Smooth muscle cell (in vitro differentiated cells): ENCODE data around the gene C20orf96. TPM values are rescaled to one million over a fixed set of nuclear protein-coding genes. Genes with fewer than 3 reads are reported as not detected.

Source experiments
- DNase-seq: peaks from one replicate; lab custom pipeline; 2025; ENCODE audit not compliant: unreplicated experiment; lab: John Stamatoyannopoulos, UW
- H2AFZ ChIP-seq: fragments of 200-600 bp; sonication (generic); 2 replicates; pipeline ENCODE4 v1.6.0; 2016; ENCODE audit warnings: antibody characterized with exemption, low read depth, mild to moderate bottlenecking
- H3F3A ChIP-seq: fragments of 200-600 bp; sonication (generic); 2 replicates; pipeline ENCODE4 v1.6.0; 2017; ENCODE audit warnings: antibody characterized with exemption, low read depth
- H3K27ac ChIP-seq: fragments of 200-600 bp; sonication (generic); 2 replicates; pipeline ENCODE4 v1.5.1; 2016; ENCODE audit warnings: low read depth, mild to moderate bottlenecking
- H3K27me3 ChIP-seq: fragments of 200-600 bp; sonication (generic); 2 replicates; pipeline ENCODE4 v1.6.1; 2016; ENCODE audit warnings: low read depth, mild to moderate bottlenecking
- H3K36me3 ChIP-seq: fragments of 200-600 bp; sonication (generic); 2 replicates; pipeline ENCODE4 v1.5.1; 2016; ENCODE audit warnings: low read depth
- H3K4me1 ChIP-seq: fragments of 200-600 bp; sonication (generic); 2 replicates; pipeline ENCODE4 v1.5.1; 2016; ENCODE audit warnings: low read depth
- H3K4me2 ChIP-seq: fragments of 200-600 bp; sonication (generic); 2 replicates; pipeline ENCODE4 v1.6.0; 2016; ENCODE audit warnings: mild to moderate bottlenecking
- H3K4me3 ChIP-seq: fragments of 200-600 bp; sonication (generic); 2 replicates; pipeline ENCODE4 v1.5.1; 2016; ENCODE audit warnings: mild to moderate bottlenecking
- H3K79me2 ChIP-seq: fragments of 200-600 bp; sonication (generic); 2 replicates; pipeline ENCODE4 v1.6.0; 2016; ENCODE audit warnings: low read depth, mild to moderate bottlenecking
- H3K9ac ChIP-seq: fragments of 200-600 bp; sonication (generic); 2 replicates; pipeline ENCODE4 v1.6.0; 2016; ENCODE audit warnings: low read depth
- H3K9me3 ChIP-seq: fragments of 200-600 bp; sonication (generic); replicated peaks from 2 replicates; pipeline ENCODE4 v1.5.1; 2016; ENCODE audit warnings: low read depth
- H4K20me1 ChIP-seq: fragments of 200-600 bp; sonication (generic); 2 replicates; pipeline ENCODE4 v1.6.0; 2016; ENCODE audit warnings: low read depth
- CTCF ChIP-seq: fragments of 200-600 bp; sonication (generic); IDR thresholded peaks from 2 replicates; pipeline ENCODE4 v1.5.1; 2017; ENCODE audit warnings: borderline replicate concordance, mild to moderate bottlenecking, antibody characterized with exemption; ENCODE audit not compliant: insufficient read depth, poor library complexity, severe bottlenecking
- WGBS: methylation state at CpG from one replicate; pipeline ENCODE4 v1.1.7; 2016; ENCODE audit warnings: low lambda C conversion rate; 5-methylcytosine and 5-hydroxymethylcytosine counted together
- polyA plus RNA-seq: library from polyadenylated mRNA; unstranded; fragments of >200 nt; fragmentation: Nextera tagmentation; extraction: Ambion mirVana; gene quantifications from 2 replicates; pipeline ENCODE4 v1.2.1, GENCODE V29; 2016
- total RNA-seq: library from RNA; depleted of rRNA; stranded (reverse); fragments of >200 nt; gene quantifications from 2 replicates; pipeline ENCODE4 v1.2.3, GENCODE V29; 2014

The C20orf96 gene
- total and polyA plus RNA-seq, 2 experiments from 2014 or later = 2.8 to 11.2 TPM

- Histone ChIP-seq H3K79me2 (no peaks in the 10 kb centered on the region), H3K9me3 (no peaks in the 10 kb centered on the region), H2AFZ (no peak overlapping the region), H3K4me3 (no peak overlapping the region), H4K20me1 (no peaks in the 10 kb centered on the region), H3K27me3 (no peaks in the 10 kb centered on the region), H3K27ac (no peak overlapping the region), H3K9ac (no peak overlapping the region), H3K4me2 (no peak overlapping the region), H3K4me1 (peaks cover 19% of the 10 kb centered on the region), H3K36me3 (no peaks in the 10 kb centered on the region), H3F3A (peaks cover 7% of the 10 kb centered on the region)
- WGBS = 90% methylated on average over 8 of the region's 8 CpGs
- TF ChIP-seq CTCF = no peak
- no peak for DNase-seq
These were observed 21.5 kb upstream of the C20orf96 start for GRCh38 chr20:312067-312466.

- no peak for DNase-seq
- 90% methylated on average over 7 of the region's 7 CpGs for WGBS
- no peak overlapping the region for H3K4me2 ChIP-seq
- no peak overlapping the region for H3K9ac ChIP-seq
- no peaks in the 10 kb centered on the region for H3K36me3 ChIP-seq
- H2AFZ ChIP-seq = no peak overlapping the region
- no peaks in the 10 kb centered on the region for H3K79me2 ChIP-seq
- no peaks in the 10 kb centered on the region for H4K20me1 ChIP-seq
- H3K4me3 ChIP-seq = no peak overlapping the region
- H3F3A ChIP-seq = peaks cover 7% of the 10 kb centered on the region
- H3K9me3 ChIP-seq = no peaks in the 10 kb centered on the region
- H3K27me3 ChIP-seq = no peaks in the 10 kb centered on the region
- peaks cover 19% of the 10 kb centered on the region for H3K4me1 ChIP-seq
- no peak for TF ChIP-seq CTCF
- no peak overlapping the region for H3K27ac ChIP-seq
These were observed 21.1 kb upstream of the C20orf96 start for GRCh38 chr20:311609-312008.

- H3K79me2 ChIP-seq = no peaks in the 10 kb centered on the region
- H3K4me1 ChIP-seq = peaks cover 19% of the 10 kb centered on the region
- H3K27ac ChIP-seq = peak overlapping the region; percentile 99
- 7% methylated on average over 7 of the region's 7 CpGs for WGBS
- no peaks in the 10 kb centered on the region for H3K9me3 ChIP-seq
- no peak overlapping the region for H3K9ac ChIP-seq
- peak overlapping the region; percentile 81 for H3K4me2 ChIP-seq
- H2AFZ ChIP-seq = peak overlapping the region; percentile 15
- TF ChIP-seq CTCF = no peak
- H4K20me1 ChIP-seq = no peaks in the 10 kb centered on the region
- no peaks in the 10 kb centered on the region for H3K36me3 ChIP-seq
- H3K4me3 ChIP-seq = peak overlapping the region; percentile 41
- no peak for DNase-seq
- peaks cover 7% of the 10 kb centered on the region for H3F3A ChIP-seq
- H3K27me3 ChIP-seq = no peaks in the 10 kb centered on the region
These were observed 20.1 kb upstream of the C20orf96 start for GRCh38 chr20:310645-311044.
